Smooth muscle cell (in vitro differentiated cells): ENCODE results near the gene SLC45A2. TPM values are rescaled to one million over a fixed set of nuclear protein-coding genes. Genes with fewer than 3 reads are reported as not detected.

Source experiments
- DNase-seq: peaks from one replicate; lab custom pipeline; 2025; ENCODE audit not compliant: unreplicated experiment; lab: John Stamatoyannopoulos, UW
- H2AFZ ChIP-seq: fragments of 200-600 bp; sonication (generic); 2 replicates; pipeline ENCODE4 v1.6.0; 2016; ENCODE audit warnings: antibody characterized with exemption, low read depth, mild to moderate bottlenecking
- H3F3A ChIP-seq: fragments of 200-600 bp; sonication (generic); 2 replicates; pipeline ENCODE4 v1.6.0; 2017; ENCODE audit warnings: antibody characterized with exemption, low read depth
- H3K27ac ChIP-seq: fragments of 200-600 bp; sonication (generic); 2 replicates; pipeline ENCODE4 v1.5.1; 2016; ENCODE audit warnings: low read depth, mild to moderate bottlenecking
- H3K27me3 ChIP-seq: fragments of 200-600 bp; sonication (generic); 2 replicates; pipeline ENCODE4 v1.6.1; 2016; ENCODE audit warnings: low read depth, mild to moderate bottlenecking
- H3K36me3 ChIP-seq: fragments of 200-600 bp; sonication (generic); 2 replicates; pipeline ENCODE4 v1.5.1; 2016; ENCODE audit warnings: low read depth
- H3K4me1 ChIP-seq: fragments of 200-600 bp; sonication (generic); 2 replicates; pipeline ENCODE4 v1.5.1; 2016; ENCODE audit warnings: low read depth
- H3K4me2 ChIP-seq: fragments of 200-600 bp; sonication (generic); 2 replicates; pipeline ENCODE4 v1.6.0; 2016; ENCODE audit warnings: mild to moderate bottlenecking
- H3K4me3 ChIP-seq: fragments of 200-600 bp; sonication (generic); 2 replicates; pipeline ENCODE4 v1.5.1; 2016; ENCODE audit warnings: mild to moderate bottlenecking
- H3K79me2 ChIP-seq: fragments of 200-600 bp; sonication (generic); 2 replicates; pipeline ENCODE4 v1.6.0; 2016; ENCODE audit warnings: low read depth, mild to moderate bottlenecking
- H3K9ac ChIP-seq: fragments of 200-600 bp; sonication (generic); 2 replicates; pipeline ENCODE4 v1.6.0; 2016; ENCODE audit warnings: low read depth
- H3K9me3 ChIP-seq: fragments of 200-600 bp; sonication (generic); replicated peaks from 2 replicates; pipeline ENCODE4 v1.5.1; 2016; ENCODE audit warnings: low read depth
- H4K20me1 ChIP-seq: fragments of 200-600 bp; sonication (generic); 2 replicates; pipeline ENCODE4 v1.6.0; 2016; ENCODE audit warnings: low read depth
- WGBS: methylation state at CpG from one replicate; pipeline ENCODE4 v1.1.7; 2016; ENCODE audit warnings: low lambda C conversion rate; 5-methylcytosine and 5-hydroxymethylcytosine counted together
- polyA plus RNA-seq: library from polyadenylated mRNA; unstranded; fragments of >200 nt; fragmentation: Nextera tagmentation; extraction: Ambion mirVana; gene quantifications from 2 replicates; pipeline ENCODE4 v1.2.1, GENCODE V29; 2016
- total RNA-seq: library from RNA; depleted of rRNA; stranded (reverse); fragments of >200 nt; gene quantifications from 2 replicates; pipeline ENCODE4 v1.2.3, GENCODE V29; 2014
- TF ChIP-seq, protein P1 (sequence below): fragments of 200-600 bp; sonication (generic); IDR thresholded peaks from 2 replicates; pipeline ENCODE4 v1.5.1; 2017; ENCODE audit warnings: borderline replicate concordance, mild to moderate bottlenecking, antibody characterized with exemption; ENCODE audit not compliant: insufficient read depth, poor library complexity, severe bottlenecking

Gene SLC45A2
- total and polyA plus RNA-seq, 2 experiments from 2014 or later = 0.36 to 0.59 TPM

DNA sequence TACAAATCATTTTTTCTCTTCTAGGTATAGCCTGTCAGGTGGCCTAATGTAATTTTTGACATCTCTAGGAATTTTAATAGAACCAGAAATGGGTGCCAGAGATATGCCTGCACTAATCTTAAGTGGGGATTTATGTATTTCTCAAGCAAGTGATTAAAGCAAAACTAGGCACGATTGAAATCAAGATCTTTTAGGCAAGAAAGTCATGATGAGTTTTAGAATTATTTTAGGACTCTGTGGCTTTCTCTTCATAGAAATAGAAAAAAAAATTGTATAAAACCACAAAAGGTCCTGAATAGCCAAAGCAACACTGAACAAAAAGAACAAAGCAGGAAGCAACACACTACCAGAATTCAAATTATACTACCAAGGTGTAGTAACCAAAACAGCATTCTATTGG is 24.3 kb upstream of the SLC45A2 start:
- WGBS = 21% methylated on average over 1 of the region's 1 CpG
- H3K9me3 ChIP-seq = no peaks in the 10 kb centered on the region
- H3K4me2 ChIP-seq = peak overlapping the region; percentile 97
- DNase-seq = no peak
- H3F3A ChIP-seq = peaks cover 16% of the 10 kb centered on the region
- H3K36me3 ChIP-seq = no peaks in the 10 kb centered on the region
- no peaks in the 10 kb centered on the region for H4K20me1 ChIP-seq
- peak overlapping the region; percentile 86 for H3K4me3 ChIP-seq
- no peaks in the 10 kb centered on the region for H3K27me3 ChIP-seq
- H3K79me2 ChIP-seq = peaks cover 4% of the 10 kb centered on the region
- peaks cover 12% of the 10 kb centered on the region for H3K4me1 ChIP-seq
- TF ChIP-seq, protein P1, sequence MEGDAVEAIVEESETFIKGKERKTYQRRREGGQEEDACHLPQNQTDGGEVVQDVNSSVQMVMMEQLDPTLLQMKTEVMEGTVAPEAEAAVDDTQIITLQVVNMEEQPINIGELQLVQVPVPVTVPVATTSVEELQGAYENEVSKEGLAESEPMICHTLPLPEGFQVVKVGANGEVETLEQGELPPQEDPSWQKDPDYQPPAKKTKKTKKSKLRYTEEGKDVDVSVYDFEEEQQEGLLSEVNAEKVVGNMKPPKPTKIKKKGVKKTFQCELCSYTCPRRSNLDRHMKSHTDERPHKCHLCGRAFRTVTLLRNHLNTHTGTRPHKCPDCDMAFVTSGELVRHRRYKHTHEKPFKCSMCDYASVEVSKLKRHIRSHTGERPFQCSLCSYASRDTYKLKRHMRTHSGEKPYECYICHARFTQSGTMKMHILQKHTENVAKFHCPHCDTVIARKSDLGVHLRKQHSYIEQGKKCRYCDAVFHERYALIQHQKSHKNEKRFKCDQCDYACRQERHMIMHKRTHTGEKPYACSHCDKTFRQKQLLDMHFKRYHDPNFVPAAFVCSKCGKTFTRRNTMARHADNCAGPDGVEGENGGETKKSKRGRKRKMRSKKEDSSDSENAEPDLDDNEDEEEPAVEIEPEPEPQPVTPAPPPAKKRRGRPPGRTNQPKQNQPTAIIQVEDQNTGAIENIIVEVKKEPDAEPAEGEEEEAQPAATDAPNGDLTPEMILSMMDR = no peak
- H2AFZ ChIP-seq = peak overlapping the region; percentile 97
- peak overlapping the region; percentile 66 for H3K27ac ChIP-seq
- peak overlapping the region; percentile 44 for H3K9ac ChIP-seq

DNA sequence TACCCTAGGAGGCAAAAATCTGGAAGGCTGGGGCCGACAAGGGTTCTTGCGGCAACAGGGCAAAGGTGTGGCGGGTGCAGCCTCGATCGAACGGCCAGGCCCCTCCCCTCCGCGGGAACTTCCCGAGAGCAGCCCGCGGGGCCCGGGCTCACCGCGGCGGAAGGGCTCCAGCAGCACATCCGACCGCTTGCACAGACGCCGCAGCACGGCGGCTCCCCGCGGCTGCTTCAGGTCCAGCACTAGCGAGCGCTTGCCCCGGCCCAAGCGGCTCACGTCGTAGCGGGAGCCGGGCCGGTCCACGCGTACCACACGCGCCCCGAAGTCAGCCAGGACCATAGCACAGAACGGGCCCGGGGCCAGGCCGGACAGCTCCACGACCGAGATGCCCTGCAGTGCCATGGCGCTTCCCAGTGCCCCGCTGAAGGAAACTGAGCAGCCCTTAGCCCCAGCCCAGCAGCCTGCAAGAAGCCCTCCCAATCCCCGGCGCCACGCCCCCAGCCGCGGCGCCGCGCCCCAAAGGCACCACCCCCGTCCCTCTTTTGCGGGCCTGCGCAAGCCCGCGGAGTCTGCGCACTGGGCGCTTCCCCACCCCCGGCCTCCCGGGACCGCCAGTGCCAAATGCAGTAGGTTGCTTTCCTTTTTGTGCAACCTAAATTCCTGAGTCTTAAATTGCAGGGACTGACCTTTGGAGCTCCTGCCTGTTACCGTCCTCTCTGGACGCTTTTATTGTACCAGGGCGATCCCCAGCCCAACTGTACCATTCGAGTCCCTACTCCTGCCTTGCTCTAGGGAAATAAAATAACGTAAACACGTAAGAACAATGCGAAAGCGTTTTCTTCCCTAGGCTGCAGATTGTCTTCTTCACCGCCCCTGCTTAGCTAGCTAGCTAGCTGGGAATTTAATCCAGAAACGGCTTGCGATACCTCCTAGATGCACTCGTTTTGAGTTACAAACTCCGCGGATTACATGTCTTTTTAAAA is 23.4 kb upstream of the SLC45A2 start, which contains the start of gene AMACR:
Gene AMACR (minus strand): TSS at position 430 of the 980 bp plus-strand sequence. CDS start 31 bp downstream, at position 399.
- no peaks in the 10 kb centered on the region for H3K9me3 ChIP-seq
- H3K27ac ChIP-seq = peak within 1 kb of the TSS; percentile 66
- peak within 1 kb of the TSS; percentile 97 for H2AFZ ChIP-seq
- peaks cover 12% of the 10 kb centered on the region for H3K4me1 ChIP-seq
- no peaks in the 10 kb centered on the region for H3K36me3 ChIP-seq
- peak within 1 kb of the TSS; percentile 97 for H3K4me2 ChIP-seq
- peaks cover 4% of the 10 kb centered on the region for H3K79me2 ChIP-seq
- peaks cover 16% of the 10 kb centered on the region for H3F3A ChIP-seq
- peak within 1 kb of the TSS; percentile 44 for H3K9ac ChIP-seq
- WGBS = under 1% methylated on average over 62 of the region's 76 CpGs
- H3K4me3 ChIP-seq = peak within 1 kb of the TSS; percentile 86
- H4K20me1 ChIP-seq = no peaks in the 10 kb centered on the region
- no peaks in the 10 kb centered on the region for H3K27me3 ChIP-seq
- TF ChIP-seq, protein P1 = no peak
- DNase-seq = peak; percentile 78

DNA sequence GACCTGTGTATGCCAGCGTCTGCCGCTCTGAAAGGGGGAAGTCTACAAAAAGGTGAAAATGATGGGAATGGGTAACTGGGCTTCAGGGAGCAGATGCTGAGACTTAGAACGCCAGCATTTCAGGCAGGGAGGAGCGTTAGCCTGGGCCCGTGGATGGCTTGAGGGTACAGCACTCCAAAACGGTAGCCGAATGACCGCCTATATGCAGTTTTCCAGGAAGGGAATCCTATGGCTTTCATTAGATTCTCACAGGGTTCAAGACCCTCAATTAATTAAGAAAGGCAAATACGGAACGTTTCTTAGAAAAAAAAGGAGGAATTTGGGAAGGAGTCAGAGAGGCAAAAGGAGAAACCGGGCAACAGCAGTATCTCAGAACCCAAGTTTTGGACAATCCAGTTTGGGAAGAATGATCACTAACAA is 22.7 kb upstream of the SLC45A2 start:
- Histone ChIP-seq H3K27ac (peak overlapping the region; percentile 66), H3K9me3 (no peaks in the 10 kb centered on the region), H3K79me2 (peaks cover 4% of the 10 kb centered on the region), H3K4me1 (peaks cover 12% of the 10 kb centered on the region), H3K9ac (peak overlapping the region; percentile 43), H3K27me3 (no peaks in the 10 kb centered on the region), H3K4me2 (peak overlapping the region; percentile 97), H3K36me3 (no peaks in the 10 kb centered on the region), H2AFZ (peak overlapping the region; percentile 88), H3F3A (peaks cover 16% of the 10 kb centered on the region), H3K4me3 (peak overlapping the region; percentile 86), H4K20me1 (no peaks in the 10 kb centered on the region)
- 18% methylated on average over 11 of the region's 11 CpGs for WGBS
- DNase-seq = no peak
- TF ChIP-seq, protein P1 = no peak
